Stimulated activated CD4-positive, alpha-beta T cell treated with anti-CD3 and anti-CD28 coated beads, Interleukin-4, amount 100 ng/mL, for 48 hours (primary cell): ENCODE data around the gene CPAMD8.
"Not testable (repeated sequence)": the region's sequence is repeated elsewhere in the genome, so short reads cannot be mapped to it uniquely, and the experiment has no call there.

Source experiments
- DNase-seq, 2 donors: peaks; one replicate each; pipeline ENCODE4 v3.0.0-alpha.2; 2020; ENCODE audit warnings: low read depth in 2 of 2

CPAMD8 gene

DNA sequence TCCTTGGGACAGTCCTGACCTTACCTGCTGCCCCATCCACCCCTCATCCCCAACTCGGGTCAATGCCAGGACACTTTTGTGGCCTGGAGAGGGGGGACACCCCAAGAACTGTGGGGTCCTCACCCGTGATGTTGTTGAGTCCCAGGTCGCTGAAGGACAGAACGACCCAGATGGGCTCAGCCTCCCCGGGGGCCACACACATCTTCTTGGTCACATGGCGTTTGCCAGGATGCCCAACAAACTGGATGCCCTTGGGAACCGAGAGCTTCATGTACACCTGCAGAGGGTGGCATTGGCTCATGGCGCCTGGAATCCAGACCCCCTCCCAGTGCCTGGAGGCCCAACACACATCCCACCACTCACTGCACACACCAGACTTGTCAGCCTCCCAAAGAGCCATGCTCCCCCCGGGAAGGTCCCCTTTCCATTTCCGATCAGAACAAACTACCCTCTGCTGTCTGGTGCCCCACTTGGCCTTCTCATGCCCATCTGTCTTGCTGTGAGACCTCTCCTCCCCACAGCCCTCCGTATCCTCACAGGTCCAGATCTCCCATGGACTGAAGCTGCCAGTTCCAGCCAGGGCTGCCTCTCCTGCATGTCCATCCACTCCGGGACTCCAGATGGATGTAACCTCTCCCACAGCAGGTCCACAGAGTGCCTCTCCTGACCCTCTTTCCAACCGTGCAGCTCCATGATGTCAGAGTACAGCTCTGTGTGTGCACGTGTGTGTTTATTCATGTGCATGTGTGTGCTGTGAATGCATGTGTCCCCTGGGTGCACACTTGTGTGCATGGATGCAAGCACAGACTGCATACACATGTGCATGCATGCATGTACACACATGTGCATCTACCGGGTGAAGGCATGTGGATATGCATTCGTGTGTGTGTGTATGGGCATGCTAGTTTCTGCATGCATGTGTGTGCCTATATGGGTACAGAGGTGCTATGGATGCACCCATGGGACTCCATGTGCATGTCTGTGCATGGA is 79.4 kb downstream of the CPAMD8 start:
- no peak for DNase-seq

DNA sequence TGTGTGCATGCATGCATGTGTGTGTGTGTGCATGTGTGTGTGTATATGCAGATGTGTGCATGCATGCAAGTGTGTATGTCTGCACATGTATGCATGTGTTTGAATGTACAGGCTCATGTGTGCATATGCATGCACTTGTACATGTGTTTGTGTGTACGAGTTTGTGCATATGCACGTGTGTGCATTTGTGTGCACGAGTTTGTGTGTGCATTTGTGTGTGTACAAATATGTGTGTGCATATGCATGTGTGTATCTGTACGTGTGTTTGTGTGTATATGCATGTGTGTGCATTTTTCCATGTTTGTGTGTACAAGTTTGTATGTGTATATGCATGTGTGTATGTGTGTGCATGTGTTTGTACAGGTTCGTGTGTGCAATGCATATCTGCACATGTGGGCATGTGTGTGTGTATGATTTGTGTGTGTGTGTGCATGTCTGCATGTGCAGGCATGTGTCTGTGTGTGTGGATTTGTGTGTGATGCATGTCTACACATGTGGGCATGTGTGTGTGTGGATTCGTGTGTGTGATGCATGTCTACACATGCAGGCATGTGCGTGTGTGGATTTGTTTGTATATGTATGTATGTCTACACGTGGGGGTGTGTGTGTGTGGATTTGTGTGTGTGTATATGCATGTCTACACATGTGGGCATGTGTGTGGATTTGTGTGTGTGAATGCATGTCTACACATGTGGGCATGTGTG is 80.7 kb downstream of the CPAMD8 start:
- no peak for DNase-seq

DNA sequence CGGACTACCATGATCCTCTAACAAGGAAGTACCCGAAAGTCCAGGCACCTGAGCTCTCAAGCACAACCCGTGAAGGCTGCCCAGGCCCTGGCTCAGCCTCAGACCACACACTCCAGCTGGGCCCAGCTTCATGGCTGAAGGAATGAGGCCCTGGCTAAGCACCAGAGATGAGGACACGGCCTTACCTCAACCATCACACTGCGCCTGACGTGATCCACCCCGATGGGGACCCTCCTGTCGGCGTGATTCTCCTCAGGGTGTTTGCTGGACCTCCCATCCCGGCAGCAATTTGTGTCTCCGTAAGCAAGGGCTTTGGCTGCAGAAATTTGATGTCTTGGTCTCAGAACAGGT is 81.3 kb downstream of the CPAMD8 start:
- no peak for DNase-seq

DNA sequence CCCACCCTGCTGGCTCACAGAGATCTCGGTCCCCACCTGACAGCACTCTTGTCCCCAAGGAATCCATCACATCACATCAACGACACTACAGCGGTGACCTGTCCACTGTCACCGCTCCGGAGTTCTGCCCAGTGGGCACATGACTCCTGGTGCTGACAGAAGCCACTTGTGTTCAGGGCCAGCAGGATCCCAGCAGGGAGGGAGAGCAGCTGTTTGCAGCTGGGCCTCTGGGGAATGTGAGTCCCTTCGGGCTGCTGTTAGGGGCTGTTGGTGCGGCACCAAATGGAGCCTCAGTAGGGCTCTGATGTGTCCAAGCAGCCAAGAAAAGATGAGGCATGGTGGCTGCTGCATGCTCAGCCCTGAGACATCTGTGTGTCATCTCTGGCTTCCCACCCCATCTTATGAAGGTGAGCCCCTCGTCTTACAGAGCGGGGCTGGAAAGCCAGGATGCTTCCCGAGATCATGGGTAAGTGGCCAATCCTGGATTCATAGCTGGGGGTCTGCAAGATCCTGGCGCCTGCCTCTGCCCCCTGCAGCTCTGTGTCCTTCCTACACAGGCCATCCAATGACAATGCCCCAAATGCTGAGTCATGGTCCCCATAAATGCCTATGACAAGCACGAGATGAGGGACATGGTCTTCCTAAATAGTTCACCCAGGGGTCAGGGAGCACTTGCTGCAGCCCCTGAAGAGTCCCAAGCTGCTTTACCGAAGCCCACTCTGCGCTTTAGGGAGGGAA is 81.8 kb downstream of the CPAMD8 start:
- no peak for DNase-seq

DNA sequence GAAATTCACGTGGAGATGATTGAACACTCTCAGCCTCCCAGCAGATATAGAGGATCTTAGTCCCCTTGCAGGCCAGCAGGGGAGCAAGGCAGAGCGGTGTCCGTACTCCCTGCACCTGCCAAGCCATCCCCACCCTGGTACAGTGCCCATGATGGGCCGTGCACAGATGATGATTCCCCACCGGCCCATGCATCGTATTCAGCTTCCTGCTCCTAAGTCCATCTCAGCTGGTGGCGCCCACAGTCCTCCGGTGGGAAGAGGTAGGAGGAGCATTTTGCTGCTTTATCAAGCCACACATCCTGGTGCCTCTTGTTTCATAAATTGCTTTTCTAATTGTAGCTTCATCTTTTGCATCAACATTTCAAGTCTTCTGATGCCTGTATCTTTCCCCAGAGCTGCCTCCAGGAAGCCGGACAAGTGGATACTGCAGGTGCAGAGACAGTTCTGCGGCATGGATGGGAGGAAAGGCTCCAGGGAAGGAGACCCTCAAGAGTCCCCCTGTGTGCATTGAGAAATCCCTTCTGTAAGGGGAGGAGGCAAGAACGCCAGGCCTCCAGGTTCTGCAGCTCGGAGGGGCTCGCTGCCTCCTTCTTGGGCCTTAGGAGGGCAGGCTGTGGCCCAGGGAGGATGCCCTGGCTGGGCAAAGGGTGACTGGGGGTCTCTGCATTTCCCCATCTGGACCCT is 82.5 kb downstream of the CPAMD8 start:
- DNase-seq, result no peak

DNA sequence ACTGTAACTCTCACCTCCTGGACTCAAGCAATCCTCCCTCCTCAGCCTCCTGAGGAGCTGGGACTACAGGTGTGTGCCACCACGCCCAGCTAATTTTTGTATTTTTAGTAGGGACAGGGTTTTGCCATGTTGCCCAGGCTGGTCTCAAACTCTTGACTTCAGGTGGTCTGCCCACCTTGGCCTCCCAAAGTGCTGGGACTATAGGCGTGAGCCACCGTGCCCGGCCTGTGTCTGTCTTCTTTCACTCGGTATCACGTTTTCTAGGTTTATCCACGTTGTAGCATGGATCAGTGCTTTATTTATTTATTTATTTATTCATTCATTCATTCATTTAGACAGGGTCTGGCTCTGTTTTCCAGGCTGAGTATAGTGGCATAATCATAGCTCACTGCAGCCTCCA is 83.5 kb downstream of the CPAMD8 start:
- not testable (repeated sequence) for DNase-seq

DNA sequence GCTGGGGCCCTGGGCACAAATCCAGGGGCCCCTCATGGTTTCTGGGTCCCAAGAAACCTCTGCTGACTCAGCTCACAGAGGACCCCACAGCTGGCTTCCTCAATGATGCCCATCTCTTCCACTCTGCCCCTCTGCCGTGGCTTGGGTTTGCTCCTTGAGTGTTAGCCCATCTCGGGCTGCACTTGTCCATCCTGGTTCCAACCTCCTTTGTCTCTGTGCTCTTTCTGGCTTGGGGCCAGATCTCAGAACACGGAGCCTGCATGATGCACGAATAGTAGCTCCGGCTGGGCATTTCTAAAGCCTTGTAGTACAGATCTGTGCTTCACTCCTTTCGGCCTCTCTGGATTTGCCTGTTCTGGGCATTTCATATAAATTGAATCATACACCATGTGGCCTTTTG is 84.0 kb downstream of the CPAMD8 start:
- no peak for DNase-seq

DNA sequence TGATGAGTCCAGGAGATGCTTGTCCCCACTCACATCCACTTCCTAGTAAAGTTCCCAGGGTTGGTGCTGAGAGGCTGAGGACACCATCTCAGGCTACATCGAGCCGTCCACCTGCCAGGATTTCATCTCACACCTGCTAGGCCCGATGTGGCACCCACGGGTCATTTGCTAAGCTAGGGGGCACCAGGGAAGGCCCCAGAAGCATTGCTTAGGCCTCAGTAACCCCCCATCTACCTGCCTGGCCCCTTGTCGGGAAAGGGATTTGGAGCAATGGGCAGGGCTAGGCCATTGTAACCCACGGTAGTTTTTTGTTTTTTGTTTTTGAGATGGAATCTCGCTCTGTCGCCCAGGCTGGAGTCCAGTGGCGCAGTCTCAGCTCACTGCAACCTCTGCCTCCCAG is 86.0 kb downstream of the CPAMD8 start:
- DNase-seq, result no peak

DNA sequence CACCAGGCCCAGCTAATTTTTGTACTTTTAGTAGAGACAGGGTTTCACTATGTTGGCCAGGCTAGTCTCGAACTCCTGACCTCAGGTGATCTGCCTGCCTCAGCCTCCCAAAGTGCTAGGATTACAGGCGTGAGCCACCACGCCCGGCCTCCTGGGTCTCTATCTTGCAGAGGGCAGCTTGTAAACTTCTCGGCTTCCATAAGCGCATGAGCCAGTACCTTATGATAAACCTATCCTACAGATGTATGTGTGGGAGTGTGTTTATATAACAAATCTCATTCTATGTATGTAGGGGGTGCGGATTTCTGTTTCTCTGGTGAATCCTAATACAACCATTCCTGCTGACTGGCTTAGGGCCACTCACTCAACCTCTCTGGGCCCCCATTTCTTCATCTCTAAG is 86.5 kb downstream of the CPAMD8 start:
- not testable (repeated sequence) for DNase-seq

DNA sequence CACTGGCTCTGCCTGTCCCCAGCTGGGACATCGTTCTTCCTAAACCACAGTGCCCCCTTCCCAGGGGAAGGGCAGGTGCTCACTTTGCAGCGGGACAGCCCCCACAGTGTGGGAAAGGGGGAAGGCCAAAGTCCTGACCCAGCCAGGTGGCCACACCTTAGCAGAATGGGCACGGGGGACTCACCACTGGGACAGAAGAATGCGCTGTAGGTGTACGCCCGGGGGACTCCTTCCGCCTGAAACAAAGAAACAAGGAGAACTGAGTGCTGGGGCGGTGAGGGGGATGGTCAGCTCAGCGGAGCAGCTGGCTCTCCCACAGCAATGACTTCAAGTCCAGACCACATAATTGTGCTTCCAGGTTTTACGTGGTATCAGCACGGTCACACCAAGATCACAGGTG is 88.4 kb downstream of the CPAMD8 start:
- no peak for DNase-seq

DNA sequence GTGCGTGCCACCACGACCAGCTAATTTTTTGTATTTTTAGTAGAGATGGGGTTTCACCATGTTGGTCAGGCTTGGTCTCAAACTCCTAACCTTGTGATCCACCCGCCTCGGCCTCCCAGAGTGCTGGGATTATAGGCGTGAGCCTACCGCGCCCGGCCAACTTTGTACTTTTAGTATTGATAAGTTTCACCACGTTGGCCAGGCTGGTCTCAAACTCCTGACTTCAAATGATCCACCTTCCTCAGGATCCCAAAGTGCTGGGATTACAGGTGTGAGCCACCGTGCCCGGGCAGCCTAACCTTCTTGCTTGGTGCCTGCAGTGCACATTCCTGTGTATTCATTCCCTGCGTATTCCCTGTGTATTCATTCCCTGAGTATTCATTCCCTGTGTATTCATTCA is 88.8 kb downstream of the CPAMD8 start:
- DNase-seq, result not testable (repeated sequence)

DNA sequence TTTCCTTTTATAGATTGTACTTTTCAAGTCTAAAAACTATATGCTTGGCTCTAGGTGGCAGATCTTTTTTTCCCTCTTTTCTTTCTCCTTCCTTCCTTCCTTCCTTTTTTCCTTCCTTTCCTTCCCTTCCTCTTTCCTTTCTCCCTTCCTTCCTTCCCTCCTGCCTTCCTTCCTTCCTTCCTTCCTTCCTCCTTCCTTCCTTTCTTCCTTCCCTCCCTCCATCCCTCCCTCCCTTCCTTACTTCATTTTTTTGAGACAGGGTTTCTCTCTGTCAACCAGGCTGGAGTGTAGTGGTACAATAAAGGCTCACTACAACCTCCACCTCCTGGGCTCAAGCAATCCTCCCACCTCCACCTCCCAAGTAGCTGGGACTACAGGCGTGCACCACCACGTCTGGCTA is 89.7 kb downstream of the CPAMD8 start:
- no peak for DNase-seq

DNA sequence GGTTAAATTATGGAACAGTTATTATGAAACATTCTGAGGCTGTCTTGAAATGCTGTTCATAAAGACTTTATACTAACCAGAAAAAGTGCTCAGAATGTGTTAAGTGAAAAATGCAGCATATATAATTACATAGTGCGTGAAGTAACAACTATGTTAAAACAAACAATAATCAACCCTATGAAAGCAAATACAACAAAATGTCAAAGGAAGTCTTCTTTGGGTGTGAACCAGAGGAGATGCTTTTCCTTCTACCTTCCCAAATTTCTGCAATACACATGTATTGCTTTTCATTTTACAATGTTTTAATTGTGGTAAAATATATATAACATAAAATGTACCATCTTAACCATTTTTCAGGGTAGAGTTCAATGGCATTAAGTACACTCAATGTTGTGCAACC is 92.1 kb downstream of the CPAMD8 start:
- no peak for DNase-seq

DNA sequence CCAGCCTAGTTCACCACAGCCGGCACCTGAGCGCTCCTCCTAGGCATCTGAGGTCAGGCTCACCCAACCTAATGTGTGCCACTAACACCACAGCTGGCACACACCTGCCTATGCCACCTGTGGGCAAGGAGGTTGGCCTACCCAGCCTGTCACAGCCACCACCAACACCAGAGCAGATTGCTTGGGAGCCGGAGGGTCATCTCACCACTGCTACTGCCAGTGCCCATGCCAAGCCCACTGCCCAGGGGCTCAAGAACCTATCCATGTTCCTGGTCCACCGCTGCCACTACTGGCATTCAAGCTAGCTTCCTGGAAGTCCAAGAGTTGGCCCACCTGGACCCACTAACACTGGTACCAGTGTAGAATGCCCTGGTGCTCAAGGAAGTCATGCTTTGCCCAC is 95.3 kb downstream of the CPAMD8 start:
- no peak for DNase-seq

DNA sequence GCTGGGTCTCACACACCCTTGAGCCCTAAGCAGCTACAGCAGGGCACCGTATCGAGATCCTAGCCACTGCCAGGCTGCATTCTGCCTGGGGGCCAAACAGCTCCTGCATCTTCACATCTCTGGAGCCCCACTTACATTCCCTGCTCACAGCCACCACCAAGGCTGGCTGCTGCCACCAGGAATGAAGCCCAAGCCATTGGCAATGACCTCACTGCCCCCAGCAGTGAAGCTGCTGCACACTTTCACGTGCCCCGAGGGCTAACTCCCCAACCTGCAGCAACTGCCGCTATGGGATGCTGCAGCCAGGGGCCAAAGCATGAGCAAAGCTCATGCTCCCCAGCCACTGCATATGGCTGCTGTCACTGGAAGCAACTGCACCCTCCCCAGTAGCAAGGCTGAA is 95.9 kb downstream of the CPAMD8 start:
- DNase-seq, result no peak

DNA sequence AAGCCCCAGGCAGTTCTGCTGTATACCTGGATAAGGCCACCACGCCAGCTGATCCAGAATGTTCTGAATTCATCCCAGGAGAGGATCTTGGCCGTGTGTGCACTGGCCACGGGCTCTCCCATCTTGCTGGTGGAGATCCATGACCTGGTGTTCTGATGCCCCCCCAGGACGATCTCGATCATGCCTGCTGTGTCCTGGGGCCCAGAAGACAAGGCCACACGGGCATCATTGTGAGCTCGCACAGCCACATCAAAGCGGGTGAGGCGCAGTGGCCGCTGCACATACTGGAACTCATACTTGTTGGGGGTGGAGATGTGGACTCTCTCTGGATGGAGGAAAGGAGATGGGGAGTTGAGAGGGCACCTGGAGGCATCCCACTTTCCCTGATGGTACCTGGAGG is 97.7 kb downstream of the CPAMD8 start:
- DNase-seq, result no peak

DNA sequence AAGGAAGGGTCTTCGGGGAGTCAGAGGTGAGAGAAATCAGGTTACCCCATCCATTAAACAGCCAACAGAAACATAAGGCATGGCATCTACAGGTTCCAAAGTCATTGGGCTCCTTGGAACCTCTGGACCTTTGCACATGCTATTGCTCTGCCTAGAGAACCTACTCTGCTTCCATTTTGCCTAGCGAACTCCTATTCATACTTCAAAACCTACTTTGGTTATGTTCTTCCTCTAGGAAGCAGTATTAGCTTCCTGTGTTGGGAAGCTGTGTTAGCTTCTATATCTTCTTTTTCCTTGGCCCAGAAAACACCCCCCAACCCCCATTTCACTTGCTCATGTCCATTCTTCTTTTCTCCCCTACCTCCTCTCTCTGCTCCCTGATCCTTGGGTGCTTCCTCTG is 98.3 kb downstream of the CPAMD8 start:
- no peak for DNase-seq

DNA sequence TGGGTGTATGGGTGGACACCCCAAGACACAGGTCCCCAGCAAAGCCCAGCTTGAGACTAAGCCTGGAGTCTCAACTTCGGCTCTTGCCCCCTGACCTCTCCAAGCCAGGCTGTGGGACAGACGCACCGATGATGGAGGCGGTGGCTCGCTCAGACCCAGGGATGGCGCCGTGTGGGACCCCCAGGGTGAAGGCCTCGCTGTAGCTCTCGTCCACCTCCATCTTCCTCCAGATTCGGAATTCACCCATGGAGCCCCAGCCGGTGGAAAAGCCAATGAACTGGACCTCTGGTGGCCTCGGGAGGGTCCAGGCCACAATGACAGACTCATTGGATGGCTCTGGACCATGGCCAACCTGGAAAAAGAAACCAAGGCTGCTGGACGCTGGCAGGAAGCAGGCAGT is 98.7 kb downstream of the CPAMD8 start:
- DNase-seq, result no peak

DNA sequence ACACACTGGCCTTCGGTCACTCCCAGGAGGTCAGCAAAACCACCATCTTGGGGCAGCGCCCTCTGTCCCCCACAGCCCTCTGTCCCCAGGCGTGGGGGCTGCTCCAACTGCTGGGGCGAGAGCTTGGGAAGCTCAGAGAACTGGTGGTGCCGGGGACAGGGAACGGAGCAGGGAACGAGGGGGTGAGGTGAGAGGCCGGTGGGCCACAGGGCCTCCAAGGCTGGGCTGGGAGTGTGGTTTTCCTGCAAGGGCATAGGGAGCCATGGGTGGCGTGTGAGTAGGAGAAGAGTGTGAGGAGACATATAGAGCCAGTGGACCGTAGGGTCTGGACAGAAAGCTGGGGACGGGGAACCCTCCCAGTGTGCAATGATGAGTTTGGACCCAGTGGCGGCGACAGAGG is 103.7 kb downstream of the CPAMD8 start:
- DNase-seq, result no peak

DNA sequence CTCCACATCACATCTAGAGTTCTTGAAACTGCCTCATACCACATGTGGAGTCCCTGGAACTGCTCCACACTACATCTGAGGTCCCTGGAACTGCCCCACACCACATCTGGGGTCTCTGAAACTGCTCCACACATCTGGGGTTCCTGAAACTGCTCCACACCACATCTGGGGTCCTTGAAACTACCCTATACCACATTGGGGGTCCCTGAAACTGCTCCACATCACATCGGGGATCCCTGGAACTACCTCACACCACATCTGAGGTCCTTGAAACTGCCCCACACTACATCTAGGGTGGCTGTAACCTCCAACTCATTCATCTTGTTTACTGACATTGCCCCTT is 104.0 kb downstream of the CPAMD8 start:
- DNase-seq, result no peak

DNA sequence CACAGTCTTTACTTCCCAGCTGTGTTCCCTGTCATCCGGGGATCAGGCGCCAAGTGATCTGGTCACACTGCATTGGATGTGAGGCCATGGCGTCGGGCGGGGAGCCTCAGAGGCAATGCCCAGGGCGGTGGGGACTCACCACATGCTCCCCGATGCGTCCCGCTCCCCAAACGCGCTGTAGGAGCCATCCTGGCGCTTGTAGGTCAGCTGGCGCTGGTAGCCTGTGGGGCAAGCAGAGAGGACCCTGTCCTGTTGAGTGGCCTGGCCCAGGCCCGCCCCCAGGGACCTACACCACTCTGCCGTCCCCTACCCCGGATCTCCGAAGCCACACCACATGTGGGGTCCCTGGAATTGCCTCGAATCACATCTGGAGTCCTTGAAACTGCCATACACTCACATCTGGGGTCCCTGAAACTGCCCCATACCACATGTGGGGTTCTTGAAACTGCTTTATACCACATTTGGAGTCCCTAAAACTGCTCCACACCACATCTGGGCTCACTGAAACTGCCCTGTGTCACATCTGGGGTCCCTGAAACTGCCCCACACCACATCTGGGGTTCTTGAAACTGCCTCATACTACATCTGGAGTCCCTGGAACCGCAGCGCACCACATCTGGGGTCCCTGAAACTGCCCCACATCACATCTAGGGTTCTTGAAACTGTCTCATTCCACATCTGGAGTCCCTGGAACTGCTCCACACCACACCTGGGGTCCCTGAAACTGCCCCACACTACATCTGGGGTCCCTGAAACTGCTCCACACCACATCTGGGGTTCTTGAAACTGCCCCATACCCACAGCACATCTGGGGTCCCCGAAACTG is 104.6 kb downstream of the CPAMD8 start:
- no peak for DNase-seq
